ENCODE measurements around the gene ZNF234.
"Not testable (repeated sequence)": the region's sequence is repeated elsewhere in the genome, so short reads cannot be mapped to it uniquely, and the experiment has no call there.

DNA sequence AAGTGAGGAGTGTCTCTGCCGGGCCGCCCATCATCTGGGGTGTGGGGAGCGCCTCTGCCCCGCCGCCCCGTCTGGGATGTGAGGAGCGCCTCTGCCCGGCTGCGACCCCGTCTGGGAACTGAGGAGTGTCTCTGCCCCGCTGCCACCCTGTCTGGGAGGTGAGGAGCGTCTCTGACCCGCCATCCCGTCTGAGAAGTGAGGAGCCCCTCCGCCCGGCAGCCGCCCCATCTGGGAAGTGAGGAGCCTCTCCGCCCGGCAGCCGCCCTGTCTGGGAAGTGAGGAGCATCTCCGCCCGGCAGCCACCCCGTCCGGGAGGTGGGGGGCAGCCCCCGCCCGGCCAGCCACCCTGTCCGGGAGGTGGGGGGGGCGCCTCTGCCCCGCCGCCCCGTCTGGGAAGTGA is 62.5 kb downstream of the ZNF234 start:
- TF ChIP-seq, protein P1, sequence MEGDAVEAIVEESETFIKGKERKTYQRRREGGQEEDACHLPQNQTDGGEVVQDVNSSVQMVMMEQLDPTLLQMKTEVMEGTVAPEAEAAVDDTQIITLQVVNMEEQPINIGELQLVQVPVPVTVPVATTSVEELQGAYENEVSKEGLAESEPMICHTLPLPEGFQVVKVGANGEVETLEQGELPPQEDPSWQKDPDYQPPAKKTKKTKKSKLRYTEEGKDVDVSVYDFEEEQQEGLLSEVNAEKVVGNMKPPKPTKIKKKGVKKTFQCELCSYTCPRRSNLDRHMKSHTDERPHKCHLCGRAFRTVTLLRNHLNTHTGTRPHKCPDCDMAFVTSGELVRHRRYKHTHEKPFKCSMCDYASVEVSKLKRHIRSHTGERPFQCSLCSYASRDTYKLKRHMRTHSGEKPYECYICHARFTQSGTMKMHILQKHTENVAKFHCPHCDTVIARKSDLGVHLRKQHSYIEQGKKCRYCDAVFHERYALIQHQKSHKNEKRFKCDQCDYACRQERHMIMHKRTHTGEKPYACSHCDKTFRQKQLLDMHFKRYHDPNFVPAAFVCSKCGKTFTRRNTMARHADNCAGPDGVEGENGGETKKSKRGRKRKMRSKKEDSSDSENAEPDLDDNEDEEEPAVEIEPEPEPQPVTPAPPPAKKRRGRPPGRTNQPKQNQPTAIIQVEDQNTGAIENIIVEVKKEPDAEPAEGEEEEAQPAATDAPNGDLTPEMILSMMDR (IDR thresholded peaks at IDR 0.05): not testable (repeated sequence)
- TF ChIP-seq SIN3A (IDR thresholded peaks at IDR 0.05; ENCODE audit: borderline replicate concordance, insufficient read depth, low read depth, low read length); POLR2AphosphoS5 (IDR thresholded peaks at IDR 0.05; ENCODE audit: low read depth, low read length); TCF7L2 (IDR thresholded peaks at IDR 0.05; ENCODE audit: low read depth, low read length): not testable (repeated sequence)
- TF ChIP-seq, protein P2, sequence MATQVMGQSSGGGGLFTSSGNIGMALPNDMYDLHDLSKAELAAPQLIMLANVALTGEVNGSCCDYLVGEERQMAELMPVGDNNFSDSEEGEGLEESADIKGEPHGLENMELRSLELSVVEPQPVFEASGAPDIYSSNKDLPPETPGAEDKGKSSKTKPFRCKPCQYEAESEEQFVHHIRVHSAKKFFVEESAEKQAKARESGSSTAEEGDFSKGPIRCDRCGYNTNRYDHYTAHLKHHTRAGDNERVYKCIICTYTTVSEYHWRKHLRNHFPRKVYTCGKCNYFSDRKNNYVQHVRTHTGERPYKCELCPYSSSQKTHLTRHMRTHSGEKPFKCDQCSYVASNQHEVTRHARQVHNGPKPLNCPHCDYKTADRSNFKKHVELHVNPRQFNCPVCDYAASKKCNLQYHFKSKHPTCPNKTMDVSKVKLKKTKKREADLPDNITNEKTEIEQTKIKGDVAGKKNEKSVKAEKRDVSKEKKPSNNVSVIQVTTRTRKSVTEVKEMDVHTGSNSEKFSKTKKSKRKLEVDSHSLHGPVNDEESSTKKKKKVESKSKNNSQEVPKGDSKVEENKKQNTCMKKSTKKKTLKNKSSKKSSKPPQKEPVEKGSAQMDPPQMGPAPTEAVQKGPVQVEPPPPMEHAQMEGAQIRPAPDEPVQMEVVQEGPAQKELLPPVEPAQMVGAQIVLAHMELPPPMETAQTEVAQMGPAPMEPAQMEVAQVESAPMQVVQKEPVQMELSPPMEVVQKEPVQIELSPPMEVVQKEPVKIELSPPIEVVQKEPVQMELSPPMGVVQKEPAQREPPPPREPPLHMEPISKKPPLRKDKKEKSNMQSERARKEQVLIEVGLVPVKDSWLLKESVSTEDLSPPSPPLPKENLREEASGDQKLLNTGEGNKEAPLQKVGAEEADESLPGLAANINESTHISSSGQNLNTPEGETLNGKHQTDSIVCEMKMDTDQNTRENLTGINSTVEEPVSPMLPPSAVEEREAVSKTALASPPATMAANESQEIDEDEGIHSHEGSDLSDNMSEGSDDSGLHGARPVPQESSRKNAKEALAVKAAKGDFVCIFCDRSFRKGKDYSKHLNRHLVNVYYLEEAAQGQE (IDR thresholded peaks at IDR 0.05; ENCODE audit: insufficient read depth in 1 of 2, low read depth in 2 of 2, low read length in 1 of 2): not testable (repeated sequence)

Data from Panc1 (cell line).